Ecto neural progenitor cell (in vitro differentiated cells): ENCODE measurements around the gene GTF3C4.
"Not testable (repeated sequence)": the region's sequence is repeated elsewhere in the genome, so short reads cannot be mapped to it uniquely, and the experiment has no call there.

Experiments
- DNase-seq: peaks from one replicate; pipeline ENCODE4 v3.0.0-alpha.2; 2018; ENCODE audit warnings: low spot score

The GTF3C4 gene

DNA sequence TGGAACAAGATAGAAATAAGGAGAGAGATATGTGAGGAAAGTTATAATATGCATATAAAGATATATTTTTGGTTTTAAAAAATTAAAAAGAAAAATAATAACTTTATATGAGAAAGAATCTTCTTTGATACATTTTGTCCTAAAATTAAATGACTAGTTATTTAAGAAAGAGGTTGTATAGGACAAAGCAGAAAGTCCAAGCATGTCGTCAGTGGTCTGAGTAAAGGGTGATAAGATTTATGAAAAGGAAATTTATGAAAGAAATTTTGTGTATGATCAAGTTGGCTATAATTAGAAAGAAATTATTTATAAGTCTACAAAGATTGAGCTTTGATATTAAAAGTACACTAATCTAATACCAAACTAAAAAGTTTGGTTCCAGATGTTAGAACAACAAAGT, 32.0 kb downstream of the GTF3C4 start:
- no peak for DNase-seq

DNA sequence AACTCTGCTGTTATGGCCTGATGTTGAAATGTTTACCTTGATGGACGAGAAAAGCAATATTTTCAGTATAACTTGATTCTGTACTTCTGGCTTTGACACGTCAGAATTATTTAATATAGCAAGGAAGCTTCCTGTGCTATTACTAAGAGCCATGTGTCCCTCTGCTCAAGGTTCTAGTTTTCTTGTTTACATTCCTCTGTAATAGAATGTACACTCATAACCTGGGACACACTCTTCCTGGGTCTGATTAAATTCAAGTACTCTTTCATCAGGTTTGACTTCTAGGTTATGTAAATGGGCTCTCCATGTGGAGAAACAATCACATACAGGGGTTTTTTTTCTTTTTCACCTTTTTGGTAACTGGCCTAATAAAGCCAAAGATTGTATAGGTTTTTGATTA, 33.1 kb downstream of the GTF3C4 start:
- DNase-seq, result no peak

DNA sequence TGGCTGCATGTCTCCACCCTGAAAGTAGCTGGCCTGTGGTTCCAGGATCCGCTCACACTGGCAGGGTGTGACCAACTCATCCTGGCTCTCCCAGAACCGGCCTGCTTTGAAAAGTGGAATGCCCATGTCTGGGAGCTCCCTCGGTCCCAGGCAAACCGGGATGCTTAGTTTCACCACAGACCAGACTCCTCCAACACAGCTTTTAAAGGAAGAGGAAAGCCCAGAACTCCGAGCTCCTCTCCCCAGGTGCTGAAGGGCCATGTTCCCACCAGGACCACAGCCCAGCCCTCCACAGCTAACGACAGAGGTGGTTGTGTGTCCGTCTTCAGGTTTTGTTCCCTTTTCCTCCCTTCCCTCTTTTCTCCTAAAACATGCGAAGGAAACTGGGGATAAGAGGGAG, 38.0 kb downstream of the GTF3C4 start:
- DNase-seq, result no peak

DNA sequence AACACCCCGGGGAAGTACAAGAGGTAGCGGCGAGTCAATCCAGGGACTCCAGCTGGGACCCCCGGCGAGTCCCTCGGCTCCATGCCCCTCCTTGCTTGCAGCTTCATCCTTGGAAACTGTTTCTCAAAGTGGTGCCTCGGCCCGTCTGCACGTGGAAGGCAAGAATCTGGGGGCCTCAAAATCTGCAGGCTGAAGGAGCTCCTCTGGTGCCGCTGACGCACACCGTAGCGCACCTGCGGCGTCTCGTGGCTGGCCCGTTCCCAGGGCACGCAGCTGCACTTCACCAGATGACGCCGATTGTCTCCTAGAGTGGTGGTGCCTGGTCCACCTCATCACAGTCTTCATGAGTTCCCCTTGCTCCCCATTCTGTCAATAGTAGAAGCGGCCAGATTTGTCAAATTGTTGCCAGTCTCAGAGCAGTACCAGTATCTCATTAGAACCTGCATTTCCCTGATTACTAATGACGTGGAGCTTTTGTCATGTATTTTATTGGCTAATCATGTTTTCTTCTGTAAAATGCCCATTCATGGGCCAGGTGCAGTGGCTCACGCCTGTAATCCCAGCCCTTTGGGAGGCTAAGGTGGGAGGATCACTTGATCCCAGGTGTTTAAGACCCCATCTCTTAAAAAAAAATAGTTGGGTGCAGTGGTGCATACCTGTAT, 38.6 kb downstream of the GTF3C4 start:
- no peak for DNase-seq

DNA sequence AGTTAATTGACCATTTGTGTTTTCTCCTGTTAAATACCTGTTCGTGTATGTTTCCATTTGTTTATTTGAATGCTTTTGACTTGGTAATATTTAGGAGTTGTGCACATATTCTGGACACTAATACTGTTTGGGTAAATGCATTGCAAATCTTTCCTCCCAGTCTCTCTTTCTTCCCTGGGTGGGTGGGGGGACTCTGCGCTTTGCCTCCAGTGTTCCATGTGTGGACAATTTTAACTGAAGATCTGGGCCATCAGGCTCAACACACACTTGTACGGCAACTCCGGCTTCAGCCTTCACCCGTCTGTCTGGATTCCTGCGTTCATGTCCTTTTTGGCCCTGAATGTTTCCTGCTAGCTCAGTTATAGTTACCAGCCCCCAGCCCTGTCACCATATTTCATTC, 40.1 kb downstream of the GTF3C4 start:
- no peak for DNase-seq

DNA sequence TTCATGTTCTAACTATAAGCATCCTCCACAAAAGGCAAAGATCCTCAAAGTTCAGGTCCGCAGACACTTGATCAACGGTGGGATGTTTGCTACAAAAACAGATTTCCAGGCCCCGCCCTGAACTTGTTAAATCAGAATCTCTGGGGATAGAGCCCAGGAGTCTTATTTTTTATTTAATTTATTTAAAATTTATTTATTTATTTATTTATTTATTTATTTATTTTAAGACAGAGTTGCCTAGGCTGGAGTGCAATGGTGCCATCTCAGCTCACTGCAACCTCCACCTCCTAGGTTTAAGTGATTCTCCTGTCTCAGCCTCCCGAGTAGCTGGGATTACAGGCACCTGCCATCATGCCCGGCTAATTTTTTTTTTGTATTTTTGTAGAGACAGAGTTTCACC, 40.9 kb downstream of the GTF3C4 start:
- not testable (repeated sequence) for DNase-seq

DNA sequence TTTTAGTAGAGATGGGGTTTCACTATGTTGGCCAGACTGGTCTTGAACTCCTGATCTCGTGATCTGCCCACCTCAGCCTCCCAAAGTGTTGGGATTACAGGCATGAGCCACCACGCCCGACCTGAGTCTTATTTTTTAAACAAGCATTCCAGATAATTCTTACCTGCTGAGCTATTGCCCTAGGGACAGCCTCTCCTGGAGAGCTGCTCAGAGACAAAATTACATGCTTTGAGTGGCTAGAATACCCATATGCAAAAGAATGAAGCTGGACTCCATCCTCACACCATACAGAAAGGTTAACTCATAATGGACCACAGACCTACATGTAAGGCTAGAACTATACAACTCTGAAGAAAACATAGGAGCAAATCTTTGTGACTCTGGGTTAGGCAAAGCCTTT, 41.6 kb downstream of the GTF3C4 start:
- no peak for DNase-seq

DNA sequence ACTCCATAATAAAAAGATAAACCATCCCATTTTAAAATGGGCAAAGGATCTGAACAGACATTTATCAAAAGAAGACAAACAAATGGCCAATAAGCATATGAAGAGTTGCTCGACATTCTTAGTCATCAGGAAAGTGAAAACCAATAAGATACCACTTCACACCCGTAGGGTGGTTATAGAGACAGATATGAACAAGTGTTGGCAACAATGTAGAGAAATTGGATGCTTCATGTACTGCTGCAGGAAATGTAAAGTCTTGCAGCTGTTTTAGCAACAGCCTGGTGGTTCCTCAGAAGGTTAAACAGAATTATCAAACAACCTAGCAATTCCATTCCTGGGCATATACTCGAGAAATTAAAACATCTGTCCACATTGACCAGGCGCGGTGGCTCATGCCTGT, 42.5 kb downstream of the GTF3C4 start:
- DNase-seq, result no peak

DNA sequence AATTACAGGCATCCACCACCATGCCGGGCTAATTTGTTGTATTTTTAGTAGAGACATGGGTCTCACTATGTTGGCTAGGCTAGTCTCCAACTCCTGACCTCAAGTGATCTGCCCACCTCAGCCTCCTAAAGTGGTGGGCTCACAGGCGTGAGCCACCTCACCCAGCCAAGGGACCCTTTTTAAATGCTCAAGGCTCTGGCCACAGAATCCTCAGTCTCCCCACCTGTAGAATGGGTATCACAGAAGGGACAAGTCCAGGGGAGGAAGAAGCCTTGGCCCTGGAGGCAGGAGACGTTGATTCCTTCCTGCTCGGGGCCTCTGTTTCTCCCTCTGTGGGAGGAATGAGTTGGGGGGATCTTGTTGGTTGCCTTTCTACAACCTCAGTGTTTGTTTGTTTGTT, 45.7 kb downstream of the GTF3C4 start:
- DNase-seq, result no peak

DNA sequence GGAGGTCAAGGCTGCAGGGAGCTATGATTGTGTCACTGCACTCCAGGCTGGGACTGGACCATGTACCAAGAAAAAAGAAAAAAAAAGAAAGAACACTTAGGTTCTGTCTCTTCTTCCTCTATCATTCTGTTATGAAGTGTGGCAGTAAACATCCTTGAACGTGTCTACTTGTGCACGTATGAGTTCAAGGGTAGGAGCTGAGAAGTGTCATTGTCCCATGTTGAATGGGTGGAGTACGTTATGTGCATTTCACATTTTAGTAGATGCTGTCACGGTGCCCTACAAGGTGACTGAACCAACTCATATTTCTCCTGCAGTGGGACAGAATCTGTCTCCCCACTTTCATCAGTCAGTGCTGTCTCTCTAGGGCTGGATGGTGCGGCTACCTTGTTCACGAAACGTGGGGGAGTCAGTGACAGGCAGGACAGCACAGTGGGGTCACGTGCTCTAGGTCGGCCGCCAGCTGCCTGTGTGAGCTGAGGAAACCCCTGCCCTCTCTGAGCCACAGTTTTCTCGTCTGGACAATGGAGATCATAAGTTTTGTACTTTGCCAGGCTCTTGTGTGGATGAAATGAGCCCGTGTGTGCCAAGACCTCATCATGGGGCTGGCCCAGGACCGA, 47.2 kb downstream of the GTF3C4 start:
- DNase-seq, result no peak

DNA sequence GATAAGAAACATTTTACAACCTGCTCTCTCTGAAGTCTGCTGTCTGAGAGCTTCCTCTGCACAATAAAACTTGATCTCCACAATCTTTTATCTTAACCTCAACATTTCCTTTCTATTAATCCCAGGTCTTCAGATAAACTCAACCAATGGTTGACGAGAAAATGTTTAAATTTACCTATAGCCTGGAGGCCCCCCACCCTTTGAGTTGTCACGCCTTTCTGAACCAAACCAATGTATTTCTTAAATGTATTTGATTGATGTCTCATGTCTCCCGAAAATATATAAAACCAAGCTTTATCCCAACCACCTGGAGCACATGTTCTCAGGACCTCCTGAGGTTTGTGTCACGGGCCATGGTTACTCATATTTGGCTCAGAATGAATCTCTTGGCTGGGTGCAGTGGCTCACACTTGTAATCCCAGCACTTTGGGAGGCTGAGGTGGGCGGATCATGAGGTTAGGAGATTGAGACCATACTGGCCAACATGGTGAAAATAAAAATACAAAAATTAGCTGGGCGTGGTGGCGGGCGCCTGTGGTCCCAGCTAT, 48.2 kb downstream of the GTF3C4 start:
- not testable (repeated sequence) for DNase-seq

DNA sequence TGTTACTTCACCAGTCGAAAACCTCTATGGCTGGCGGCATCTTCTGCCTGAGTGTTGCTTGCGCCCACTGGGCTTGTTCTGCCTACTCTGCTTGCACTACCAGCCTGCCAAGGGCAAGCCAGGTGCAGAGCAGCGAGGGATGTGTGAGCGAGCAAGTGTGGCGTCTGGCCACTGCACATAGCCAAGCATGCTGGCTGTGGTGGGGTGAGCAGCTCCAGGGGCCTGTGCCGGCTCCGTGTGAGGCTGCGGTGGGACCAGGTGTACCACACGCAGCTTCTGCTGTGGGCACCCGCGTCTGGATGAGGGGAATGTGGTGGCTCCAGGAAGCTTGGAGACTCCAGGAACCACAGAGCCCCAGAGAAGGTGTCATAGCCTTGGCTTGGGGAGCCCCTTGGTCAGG, 51.4 kb downstream of the GTF3C4 start:
- no peak for DNase-seq

DNA sequence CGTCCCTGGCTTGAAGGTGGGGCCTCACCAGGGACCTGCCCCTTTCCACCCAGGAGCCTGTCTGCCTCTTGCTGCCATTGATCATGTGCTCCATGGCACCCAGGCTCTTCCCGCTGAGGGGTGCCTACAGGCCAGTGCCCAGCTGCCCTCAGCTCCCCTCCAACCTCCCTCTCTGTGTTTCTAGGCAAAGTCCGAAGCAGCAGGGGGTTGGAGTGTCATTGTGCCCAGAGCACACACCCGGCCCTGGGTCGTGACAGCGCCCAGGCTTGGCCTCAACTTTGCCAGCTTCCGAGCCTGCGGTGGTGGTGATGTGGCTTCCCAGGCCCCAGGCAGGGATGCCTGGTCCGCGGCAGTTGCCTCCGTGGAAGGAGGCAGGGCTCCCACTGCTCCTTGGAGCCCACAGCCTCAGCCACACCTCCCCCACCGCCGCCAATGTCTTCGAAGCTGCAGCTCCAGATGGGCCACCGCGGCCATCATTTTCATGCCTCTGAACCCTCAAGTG, 52.4 kb downstream of the GTF3C4 start:
- DNase-seq, result no peak

DNA sequence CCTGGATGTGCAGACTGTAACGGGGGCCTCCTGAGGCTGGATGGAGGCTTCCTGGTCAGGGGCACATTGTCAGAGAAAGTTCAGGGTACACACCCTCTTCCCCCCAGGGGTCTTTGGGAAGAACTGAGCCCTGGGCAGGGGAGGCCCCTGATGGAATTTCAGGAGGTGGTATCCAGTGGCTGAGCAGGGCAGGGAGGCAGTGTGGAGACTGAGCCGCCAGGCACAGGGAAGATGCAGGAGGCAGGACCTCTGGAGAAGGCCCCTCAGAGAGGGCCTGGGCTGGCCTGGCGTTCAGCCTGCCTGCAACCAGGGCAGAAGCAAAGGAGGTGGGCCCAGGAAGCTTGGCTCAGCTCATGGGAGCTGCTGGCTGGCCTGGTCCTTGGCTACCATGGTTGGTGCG, 53.5 kb downstream of the GTF3C4 start:
- DNase-seq, result no peak

DNA sequence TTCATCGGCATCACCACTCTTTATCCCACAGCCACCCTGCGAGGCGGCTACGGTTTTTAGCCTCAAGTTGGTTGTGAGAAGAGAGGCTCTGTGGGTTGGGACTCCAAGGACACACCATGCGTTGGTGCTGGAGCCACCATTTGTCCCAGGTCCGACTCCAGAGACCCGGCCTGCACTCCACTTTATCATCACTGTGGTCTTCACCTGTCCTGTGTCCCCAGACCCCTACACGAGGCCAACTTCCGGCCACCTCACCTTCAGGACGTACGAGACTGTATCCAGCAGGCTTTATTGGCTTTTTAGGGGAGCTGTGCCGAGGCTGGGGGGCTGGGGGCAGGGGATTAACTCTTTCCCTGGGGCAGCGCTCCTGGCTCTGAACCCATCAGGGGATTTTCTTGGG, 55.0 kb downstream of the GTF3C4 start:
- DNase-seq, result no peak

DNA sequence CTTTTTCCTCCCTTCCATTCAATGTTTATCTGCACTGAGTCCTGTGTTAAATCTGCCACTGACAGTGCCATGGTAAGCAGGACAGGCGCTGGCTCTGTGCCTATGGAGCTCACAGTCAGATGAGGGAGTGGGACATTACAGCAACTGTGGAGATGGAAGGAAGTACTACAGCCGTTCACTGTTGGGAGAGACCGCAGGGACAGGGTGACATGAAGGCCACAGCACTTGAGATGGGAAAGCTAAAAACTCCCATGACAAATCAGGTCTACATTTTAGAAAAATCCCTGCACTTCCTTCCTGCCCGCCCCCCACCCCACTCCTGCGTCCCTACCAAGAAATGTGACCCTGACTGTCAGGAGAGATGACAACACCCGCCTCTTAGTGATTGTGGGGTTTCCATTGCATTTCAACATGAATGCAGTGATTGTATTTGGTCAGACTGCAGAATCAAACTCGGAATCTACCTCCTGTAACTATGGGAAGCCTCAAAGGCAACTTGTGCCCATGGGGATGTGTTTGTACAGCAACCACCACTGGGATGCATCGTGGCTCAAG, 56.4 kb downstream of the GTF3C4 start:
- DNase-seq, result no peak

DNA sequence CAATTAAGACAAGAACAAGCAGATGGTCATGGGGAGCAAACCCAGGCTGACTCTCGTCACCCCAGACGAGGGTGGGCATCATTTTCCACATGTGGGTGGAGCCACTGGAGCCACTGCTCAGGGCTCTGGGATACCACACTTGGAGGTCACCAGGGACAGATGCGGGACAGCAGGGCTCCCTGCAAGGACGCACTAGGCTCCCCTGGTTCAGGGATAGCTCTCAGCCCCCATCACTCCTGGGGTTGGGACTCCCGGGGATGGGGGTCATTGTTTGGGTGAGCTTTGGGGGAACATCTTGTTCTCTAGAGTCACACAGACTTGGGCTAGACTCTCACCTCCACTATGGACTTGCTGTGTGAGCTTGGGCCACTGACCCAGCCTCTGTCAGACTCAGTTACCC, 57.8 kb downstream of the GTF3C4 start:
- no peak for DNase-seq

DNA sequence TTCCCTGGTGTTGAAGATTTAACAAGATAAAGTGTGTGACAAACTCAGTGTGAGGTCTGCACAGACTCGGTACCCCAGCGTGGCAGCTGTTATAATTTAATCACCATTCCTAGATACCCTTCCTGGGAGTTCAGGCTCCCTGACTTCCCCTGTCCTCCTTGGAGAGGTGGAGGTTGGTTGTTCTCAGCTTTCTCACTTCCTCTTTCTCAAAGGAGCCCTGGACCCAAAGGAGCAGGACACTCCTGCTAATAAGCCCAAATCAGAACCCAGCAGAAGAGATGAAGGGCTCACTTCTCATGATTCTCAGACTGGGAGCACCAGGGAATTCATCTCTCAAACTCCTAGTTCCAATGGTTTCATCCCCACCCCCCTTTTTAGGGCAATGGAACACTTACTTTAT, 58.2 kb downstream of the GTF3C4 start:
- no peak for DNase-seq

DNA sequence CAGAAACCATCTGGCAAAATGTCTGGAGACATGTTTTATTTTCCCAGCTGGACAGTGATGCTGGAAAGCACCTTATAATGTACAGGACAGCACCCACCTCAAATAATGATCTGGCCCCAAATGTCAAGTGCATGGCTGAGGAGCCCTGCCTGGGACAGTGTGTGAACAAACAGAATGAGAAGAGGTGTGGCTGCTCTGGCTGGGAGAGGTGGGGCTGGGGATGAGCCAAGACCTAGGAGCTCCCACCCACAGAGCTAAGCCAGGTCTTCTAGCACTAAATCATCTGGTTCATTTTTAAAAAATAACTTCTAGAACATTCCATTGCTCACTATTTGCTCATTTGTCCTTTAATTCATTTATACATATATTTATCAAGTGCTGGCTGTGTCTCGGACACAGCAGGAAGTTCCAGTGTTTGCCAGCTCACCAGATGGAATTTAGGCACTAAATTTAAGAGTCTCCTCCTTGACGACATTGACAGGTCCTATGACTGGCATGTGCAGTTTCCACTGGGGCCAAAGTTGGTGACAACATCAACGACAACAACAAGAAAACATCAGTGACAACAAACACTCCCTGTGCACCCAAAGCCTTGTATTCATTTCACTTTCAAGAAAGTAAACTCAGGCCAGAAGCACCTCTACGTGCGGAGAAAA, 59.1 kb downstream of the GTF3C4 start:
- DNase-seq, result no peak

DNA sequence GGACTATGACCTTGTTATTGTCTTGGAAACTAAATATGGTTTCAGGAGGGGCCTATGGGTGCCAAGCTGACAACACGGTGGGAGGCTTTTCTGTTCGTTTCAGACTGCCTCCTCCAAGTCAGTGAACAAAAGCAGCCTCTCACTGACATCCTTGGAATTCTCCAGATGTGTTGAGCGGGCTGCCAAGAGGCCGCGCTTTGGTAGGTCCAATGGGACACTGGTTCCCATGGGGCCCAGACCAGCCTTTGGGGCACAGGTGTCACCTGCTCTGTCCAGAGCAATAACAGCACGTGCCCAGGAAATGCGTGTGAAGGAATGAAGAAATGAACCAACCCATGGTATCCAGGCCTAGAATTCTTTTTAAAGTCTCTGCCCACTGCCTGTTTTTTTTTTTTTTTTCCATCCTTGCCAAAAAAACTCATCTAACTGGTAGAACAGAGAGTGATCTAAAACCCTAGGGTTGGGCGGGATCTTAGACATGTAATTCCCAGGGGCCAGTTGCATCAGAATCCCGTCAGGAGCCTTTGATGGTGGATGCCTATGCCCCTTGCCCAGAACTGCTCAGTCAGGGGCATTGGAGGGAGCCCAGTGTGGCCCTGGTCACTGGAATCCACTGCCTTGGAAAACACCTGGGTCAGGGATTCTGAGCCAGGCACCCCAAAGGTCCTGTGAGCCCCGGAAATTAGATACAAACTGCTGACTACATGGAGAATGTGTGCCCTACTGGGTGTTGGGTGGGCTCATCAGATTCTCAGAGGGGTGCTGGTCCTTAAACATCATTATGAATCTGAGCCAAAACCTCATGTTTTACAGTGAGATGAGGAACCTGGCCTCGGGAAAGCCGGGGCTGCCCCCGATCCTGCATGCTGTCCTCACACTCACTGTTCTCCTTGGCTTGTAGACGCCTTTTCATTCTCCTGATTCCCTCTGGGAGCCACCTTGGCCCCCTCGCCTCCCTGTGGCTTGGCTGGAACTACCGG, 60.1 kb downstream of the GTF3C4 start:
- DNase-seq, result no peak

DNA sequence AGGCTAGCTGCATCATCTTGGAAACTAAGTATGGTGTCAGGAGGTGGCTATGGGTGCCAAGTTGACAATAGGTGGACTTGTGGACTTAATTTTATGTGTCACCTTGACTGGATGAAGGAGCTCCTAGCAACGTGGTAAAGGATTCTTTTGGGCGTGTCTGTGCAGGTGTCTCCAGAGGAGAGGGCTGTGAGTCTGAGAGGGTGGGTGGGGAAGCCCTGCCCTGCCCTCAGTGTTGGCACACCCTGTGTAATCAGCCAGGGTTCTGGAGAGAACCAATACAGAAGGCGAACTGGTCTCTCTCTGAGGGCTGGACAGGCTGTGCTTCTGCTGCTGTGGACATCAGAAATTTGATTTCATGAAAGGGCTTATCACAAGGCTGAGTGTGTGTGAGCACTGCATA, 61.0 kb downstream of the GTF3C4 start:
- DNase-seq, result no peak
